EL (cell line): ENCODE measurements around the gene LRRC8A.
A peak's percentile ranks its signal among the peaks of the same experiment; 100 is the strongest.
"Not testable (repeated sequence)": the region's sequence is repeated elsewhere in the genome, so short reads cannot be mapped to it uniquely, and the experiment has no call there.

Source experiments
- DNase-seq: peaks from one replicate; pipeline ENCODE4 v3.0.0-alpha.2; 2016

Gene LRRC8A

GRCh38 chr9:128923493-128923883 lies 41.6 kb downstream of the LRRC8A start:
- no peak for DNase-seq

DNA sequence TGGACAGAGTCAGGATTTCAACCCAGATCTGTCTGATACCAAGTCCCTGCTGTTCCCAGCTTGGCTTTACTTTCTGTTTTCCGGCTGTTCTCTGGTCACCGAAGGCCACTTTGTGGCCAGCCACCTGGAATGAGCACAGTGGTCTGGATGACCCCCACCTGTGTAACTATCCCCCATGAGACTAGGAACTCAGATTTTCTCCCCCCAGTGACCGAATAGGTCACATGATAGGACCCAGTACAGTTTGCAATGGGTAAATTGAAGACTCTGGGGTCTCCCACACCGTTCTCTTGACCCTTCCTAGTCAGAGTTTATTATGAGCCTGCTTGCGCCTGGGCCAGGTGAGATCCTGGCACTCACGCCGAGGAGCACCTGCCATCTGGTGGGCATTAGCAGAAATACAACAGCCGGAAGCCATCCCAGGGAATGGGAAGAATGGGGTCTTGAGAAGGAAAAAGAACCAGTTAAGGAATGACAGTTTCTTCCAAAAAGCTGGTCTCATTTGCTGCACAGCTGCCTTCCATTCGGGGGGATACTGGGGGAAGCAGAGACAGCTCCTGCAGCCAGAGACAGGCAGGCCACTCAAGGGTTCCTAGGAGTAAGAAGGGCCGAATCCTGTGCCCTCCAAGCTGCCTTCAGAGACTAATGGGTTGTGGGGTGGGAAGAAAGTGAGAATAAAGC lies 45.9 kb downstream of the LRRC8A start:
- DNase-seq = peak; percentile 50

- no peak for DNase-seq
These were observed 46.7 kb downstream of the LRRC8A start for GRCh38 chr9:128928624-128929023.

DNA sequence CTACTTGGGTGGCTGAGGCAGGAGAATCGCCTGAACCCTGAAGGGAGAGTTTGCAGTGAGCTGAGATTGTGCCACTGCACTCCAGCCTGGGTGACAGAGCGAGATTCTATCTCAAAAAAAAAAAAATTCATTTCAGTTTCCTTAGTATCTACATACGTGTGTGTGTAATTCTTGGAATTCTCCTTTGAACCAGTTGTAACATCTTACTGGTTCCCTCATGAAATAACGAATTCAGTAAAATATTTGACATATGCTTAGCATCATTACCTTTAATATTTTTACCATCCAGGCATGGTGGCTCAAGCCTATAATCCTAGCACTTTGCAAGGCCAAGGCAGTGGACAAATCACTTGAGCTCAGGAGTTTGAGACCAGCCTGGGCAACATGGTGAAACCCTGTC lies 47.6 kb downstream of the LRRC8A start:
- DNase-seq = no peak

- no peak for DNase-seq
These were observed 51.8 kb downstream of the LRRC8A start for GRCh38 chr9:128933731-128934130.

DNA sequence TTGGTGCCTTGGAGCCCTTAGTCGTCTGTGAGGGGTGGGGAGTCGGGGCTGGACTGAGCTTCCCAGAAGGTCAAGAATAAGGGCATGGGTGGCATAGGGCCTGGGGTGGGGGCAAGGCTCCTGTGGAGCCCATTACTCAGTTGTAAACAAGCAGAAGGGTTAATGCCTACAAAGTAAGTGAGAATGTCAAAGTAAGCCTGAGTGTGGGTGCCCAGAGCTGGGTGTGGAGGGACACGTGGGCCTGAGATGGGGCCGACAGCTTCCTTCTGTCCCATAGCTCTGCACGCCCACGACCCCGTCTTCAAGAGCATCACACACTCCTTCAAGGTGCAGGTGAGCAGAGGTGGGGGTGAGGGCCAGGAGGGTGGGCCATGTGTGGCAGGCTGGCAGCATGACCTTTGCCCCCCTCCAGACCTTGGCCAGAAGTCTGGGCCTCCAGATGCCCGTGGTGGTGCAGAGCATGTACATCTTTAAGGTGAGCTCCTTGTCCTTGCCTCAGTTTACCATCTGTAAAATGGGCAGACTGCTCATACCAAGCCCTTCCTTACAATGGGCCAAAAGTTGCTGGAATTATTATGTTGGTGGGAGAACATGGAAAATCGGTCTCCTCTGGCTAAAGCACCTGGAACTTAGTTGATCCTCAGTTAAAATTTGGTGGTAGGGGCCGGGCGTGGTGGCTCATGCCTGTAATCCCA lies 54.4 kb downstream of the LRRC8A start:
- no peak for DNase-seq

DNA sequence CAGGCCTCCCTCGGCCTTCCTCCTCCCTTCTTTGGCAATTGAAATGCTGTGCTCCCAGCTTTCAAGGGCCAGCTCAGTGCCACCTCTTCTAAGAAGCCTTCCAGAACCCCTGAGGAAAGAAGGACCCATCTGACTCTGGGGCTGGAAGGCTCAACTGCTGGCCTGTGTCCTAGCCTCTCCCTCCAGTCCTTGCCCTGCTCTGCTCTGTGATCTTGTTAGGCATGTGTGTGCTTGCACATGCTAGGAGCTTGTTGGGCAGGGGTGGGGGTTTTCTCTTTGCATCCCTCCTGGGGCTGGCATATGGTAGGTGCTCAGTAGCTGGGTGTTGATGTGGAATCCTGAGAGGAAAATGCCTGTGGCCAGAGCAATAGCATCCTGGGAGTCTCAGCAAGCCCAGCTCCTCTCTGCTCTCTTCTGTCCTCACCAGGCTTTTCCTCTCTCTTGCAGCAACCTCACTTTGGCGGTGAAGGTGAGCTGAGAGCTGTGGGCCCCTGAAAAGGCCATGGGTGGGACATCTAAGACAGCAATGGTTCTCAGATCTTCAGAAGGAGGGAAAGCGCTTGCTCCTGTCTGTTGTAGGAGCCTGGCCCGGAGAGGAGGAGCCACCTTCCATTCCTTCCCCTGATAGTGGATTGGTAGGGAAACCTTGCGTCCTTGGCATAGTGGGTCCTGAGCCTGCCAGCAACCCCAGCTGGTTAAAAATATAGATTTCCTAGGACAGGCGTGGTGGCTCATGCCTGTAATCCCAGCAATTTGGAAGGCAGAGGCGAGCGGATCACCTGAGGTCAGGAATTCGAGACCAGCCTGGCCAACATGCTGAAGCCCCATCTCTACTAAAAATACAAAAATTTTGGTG lies 55.6 kb downstream of the LRRC8A start:
- DNase-seq = no peak

DNA sequence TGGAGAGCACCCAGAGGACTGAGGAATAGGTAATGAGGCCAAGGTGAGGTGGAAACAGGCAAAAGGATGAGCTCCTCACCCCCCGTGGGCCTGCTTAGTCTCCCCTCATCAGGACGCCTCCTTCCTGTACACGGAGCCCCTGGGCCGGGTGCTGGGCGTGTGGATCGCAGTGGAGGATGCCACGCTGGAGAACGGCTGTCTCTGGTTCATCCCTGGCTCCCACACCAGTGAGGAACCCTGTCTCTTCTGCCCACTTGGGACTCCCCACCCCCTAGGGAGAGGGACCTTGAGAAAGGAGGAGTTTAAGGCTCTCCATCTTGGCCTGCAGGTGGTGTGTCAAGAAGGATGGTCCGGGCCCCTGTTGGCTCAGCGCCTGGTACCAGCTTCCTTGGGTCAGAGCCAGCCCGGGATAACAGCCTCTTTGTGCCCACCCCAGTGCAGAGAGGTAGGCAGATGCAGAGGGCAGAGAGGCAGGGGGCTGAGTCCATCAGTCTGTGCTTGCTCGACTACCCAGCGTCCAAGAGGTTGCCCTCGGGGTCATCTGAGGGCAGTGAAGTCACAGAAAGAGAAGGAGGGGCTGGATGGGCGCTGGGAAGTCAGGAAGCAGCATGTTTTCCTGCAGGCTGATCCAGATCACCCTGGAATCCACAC lies 58.5 kb downstream of the LRRC8A start:
- no peak for DNase-seq

- DNase-seq = no peak
These were observed 59.2 kb downstream of the LRRC8A start for GRCh38 chr9:128940946-128941755.

- DNase-seq = no peak
These were observed 62.1 kb downstream of the LRRC8A start for GRCh38 chr9:128943832-128944620.

DNA sequence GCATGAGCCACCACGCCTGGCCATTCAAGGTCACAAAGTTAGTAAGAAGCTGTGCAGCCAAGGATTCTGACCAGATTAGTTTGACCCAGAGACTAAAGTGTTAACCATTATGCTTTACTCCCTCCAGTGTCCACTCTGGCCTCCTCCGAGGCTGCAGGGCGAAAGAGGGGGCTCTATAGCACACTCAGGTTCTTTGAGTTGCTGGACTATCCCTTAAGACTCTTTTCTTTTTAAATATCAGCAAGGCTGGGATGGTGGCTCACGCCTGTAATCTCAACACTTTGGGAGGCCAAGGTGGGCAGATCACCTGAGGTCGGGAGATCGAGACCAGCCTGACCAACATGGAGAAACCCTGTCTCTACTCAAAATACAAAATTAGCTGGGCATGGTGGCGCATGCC lies 63.0 kb downstream of the LRRC8A start:
- not testable (repeated sequence) for DNase-seq

DNA sequence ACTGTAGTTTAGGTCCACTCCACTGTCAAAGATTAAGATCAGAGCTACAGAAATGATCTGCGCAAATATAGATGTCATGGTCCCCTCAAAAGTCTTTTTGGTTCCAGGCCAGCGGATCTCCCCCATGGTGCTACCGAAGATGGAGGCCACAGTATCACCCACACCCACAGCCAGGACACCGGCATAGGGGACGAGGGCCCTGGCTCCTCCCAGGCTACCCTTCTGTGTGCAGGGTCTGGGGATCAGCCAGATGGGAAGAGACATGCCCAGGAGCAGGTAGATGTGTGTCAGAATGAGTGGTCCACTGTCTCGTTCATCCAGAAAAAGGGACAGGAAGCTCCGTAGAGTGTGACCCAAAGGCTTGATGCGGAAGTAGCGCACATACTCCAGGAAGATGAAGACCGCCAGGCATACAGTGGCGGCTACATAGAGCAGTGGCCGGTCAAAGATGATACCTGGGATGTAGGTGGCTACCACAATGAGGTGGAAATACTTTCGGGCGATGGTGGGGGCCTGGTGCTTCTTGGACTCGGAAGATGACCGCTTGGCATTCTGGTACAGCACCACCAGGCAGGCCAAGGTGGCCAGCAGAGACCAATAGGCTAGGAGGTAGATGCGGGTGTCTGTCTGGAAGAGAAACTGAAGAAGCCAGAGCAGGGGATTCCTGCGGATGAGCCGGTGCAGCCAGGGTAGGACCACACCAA lies 64.0 kb downstream of the LRRC8A start:
- no peak for DNase-seq

- peak; percentile 23 for DNase-seq
These were observed 64.8 kb downstream of the LRRC8A start for GRCh38 chr9:128946571-128947276.

DNA sequence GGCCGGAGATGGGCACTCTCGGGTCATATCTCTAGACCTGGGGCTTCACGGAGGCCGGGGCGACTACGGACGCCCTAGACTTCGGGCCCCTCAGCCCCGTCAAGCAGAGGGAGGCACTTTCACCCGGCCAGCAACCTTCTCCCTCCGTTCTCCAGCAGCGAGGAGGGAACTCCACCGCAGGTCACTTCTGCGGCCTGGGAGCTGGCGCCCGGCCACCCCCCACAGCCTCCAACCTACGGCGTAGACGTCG lies 65.3 kb downstream of the LRRC8A start:
- DNase-seq = no peak

GRCh38 chr9:128947527-128948301 lies 65.8 kb downstream of the LRRC8A start, which contains the start of the genes DOLK and NUP188:
DOLK (minus strand) TSS chr9:128947603; CDS start chr9:128947303, 300 bp downstream.
NUP188 (plus strand) TSS chr9:128947699; CDS start chr9:128947720, 21 bp downstream.
- peak; percentile 93 for DNase-seq

DNA sequence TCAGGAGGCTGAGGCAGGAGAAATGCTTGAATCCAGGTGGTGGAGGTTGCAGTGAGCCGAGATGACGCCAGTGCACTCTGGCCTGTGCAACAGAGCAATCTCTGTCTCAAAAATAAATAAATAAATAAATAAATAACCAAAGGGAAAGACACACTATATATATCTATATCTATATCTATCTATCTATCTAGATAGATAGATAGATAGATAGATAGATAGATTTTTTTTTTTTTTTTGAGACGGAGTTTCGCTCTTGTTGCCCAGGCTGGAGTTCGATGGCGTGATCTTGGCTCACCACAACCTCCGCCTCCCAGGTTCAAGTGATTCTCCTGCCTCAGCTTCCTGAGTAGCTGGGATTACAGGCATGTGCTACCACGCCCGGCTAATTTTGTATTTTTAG lies 79.5 kb downstream of the LRRC8A start:
- DNase-seq = not testable (repeated sequence)
